GM19023 (cell line): Measurements from ENCODE around the gene ALDH7A1.
"Not testable (repeated sequence)": the region's sequence is repeated elsewhere in the genome, so short reads cannot be mapped to it uniquely, and the experiment has no call there.

Experiments used
- ATAC-seq: cut with Tn5 transposase; IDR thresholded peaks from one replicate; pipeline ENCODE4 v1.9.1; 2021; ENCODE audit warnings: mild to moderate bottlenecking, moderate library complexity; ENCODE audit not compliant: unreplicated experiment

The ALDH7A1 gene

GRCh38 chr5:126536874-126537273, 58.1 kb downstream of the ALDH7A1 start:
- ATAC-seq: no peak

GRCh38 chr5:126535856-126536545, 59.0 kb downstream of the ALDH7A1 start:
- ATAC-seq: no peak

GRCh38 chr5:126534553-126534952, 60.5 kb downstream of the ALDH7A1 start:
- ATAC-seq: no peak

- ATAC-seq: no peak
Measured at GRCh38 chr5:126531543-126532120, 63.4 kb downstream of the ALDH7A1 start.

- ATAC-seq: no peak
Measured at GRCh38 chr5:126527892-126528291, 67.1 kb downstream of the ALDH7A1 start.

GRCh38 chr5:126527158-126527557, 67.9 kb downstream of the ALDH7A1 start:
- ATAC-seq: no peak

- ATAC-seq: no peak
Measured at GRCh38 chr5:126526493-126526892, 68.5 kb downstream of the ALDH7A1 start.

- ATAC-seq: no peak
Measured at GRCh38 chr5:126525630-126526245, 69.3 kb downstream of the ALDH7A1 start.

- no peak for ATAC-seq
Measured at GRCh38 chr5:126523818-126524510, 71.1 kb downstream of the ALDH7A1 start.

GRCh38 chr5:126521130-126521529, 73.9 kb downstream of the ALDH7A1 start:
- ATAC-seq: no peak

- no peak for ATAC-seq
Measured at GRCh38 chr5:126520593-126520953, 74.4 kb downstream of the ALDH7A1 start.

GRCh38 chr5:126519637-126520592, 75.1 kb downstream of the ALDH7A1 start:
- no peak for ATAC-seq

GRCh38 chr5:126519223-126519622, 75.8 kb downstream of the ALDH7A1 start:
- not testable (repeated sequence) for ATAC-seq

GRCh38 chr5:126516852-126517251, 78.2 kb downstream of the ALDH7A1 start:
- ATAC-seq: no peak

GRCh38 chr5:126516133-126516532, 78.9 kb downstream of the ALDH7A1 start:
- no peak for ATAC-seq

- ATAC-seq: no peak
Measured at GRCh38 chr5:126515337-126515736, 79.7 kb downstream of the ALDH7A1 start.

GRCh38 chr5:126514558-126515141, 80.4 kb downstream of the ALDH7A1 start:
- ATAC-seq: no peak

- ATAC-seq: no peak
Measured at GRCh38 chr5:126514131-126514557, 80.9 kb downstream of the ALDH7A1 start.

GRCh38 chr5:126513703-126514102, 81.3 kb downstream of the ALDH7A1 start:
- no peak for ATAC-seq

GRCh38 chr5:126513302-126513701, 81.7 kb downstream of the ALDH7A1 start:
- ATAC-seq: no peak
